ENCODE measurements around the gene EPHX1.
"Not testable (repeated sequence)": the region's sequence is repeated elsewhere in the genome, so short reads cannot be mapped to it uniquely, and the experiment has no call there.

EPHX1 gene

DNA sequence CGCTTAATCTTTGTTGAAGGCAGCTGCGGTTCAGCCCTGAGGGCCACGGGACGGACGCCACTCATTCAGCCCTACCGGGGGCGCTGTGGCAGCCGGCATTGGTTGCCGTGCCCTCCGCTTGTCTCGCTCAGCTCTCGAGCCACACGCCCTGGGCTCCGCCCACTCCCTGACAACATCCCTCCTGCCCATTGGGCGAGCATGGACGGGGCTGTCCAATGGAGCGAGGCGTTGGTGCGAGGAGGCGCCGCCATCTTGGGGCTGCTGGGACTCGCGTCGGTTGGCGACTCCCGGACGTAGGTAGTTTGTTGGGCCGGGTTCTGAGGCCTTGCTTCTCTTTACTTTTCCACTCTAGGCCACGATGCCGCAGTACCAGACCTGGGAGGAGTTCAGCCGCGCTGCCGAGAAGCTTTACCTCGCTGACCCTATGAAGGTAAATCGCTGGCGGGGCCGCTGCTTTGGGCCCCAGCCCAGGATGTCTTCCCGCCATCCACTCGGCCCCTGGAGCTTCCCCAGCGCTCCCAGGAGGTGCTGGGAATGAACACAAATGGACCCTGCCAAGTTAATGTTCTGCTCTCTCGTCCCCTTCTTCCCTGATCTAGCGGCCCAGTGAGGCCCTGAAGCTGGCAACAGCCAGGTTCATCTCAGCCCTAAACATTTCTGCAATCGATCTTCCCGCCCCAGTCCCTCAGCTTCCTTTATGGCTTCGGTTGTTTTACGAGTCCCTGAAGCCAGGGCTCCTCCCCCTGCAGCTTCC is 32.2 kb upstream of the EPHX1 start, which contains the start of gene SRP9:
TSS of gene SRP9 (plus strand) at position 244 of the 754 bp plus-strand sequence. CDS start at position 359, 115 bp downstream.
- peak; percentile 94 to 99 (median 99) for DNase-seq

- DNase-seq: no peak
Observed at GRCh38 chr1:225778337-225778669, 31.6 kb upstream of the EPHX1 start.

GRCh38 chr1:225779165-225779564 is 30.8 kb upstream of the EPHX1 start:
- peak in 2 of 3 experiments; percentile 16 to 70 for DNase-seq

- no peak for DNase-seq
Observed at GRCh38 chr1:225780134-225780533, 29.8 kb upstream of the EPHX1 start.

DNA sequence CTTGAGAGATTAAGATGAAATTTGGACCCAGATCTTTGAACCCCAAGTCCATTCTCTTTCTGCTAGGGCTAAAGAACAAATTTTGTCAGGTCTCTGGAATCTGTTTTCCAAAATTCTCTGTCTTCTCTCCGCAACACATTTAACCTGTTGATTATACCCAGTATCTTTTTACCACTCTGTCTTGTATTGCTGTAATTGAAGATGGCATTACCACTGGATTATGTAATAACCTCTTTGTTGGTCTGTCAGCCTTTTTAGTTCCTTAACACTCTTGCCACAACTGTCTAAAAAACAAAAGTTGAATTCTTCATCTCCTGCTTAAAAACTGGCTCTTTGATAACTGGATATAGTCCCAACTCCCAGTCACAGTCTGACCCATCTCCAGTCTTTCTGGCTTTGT is 29.3 kb upstream of the EPHX1 start:
- no peak for DNase-seq

DNA sequence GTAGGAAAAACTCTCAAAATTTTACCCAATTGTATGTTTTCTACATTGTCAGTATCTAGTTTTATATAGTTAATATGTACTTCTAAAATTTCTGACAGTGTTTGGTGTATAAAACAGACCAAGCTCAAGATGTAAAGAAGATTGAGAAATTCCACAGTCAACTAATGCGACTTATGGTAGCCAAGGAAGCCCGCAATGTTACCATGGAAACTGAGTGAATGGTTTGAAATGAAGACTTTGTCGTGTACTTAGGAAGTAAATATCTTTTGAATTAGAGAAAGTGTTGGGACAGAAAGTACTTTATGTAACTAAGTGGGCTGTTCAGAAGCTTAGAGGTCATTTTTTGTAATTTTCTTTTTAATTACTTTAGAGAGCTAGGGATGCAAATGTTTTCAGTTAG is 20.8 kb upstream of the EPHX1 start:
- DNase-seq: not testable (repeated sequence)

DNA sequence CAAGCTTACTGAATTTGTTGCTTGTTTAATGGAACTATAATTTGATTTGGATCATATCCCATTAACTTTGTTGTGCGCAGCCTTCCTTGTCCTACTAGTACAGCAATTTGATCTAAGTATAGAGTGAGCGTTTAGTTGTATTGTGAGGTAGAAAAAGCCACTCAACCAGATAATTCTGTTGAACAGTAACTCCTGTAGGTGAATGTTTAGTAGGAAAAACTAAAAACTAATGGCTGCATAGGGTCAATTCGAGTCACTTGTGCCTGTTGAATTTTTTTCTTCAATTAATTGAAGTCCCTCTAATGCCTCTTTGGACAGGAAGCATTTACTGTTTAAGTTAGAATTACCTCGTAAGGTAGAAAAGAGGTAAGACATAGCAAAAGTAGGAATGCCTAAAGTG is 15.0 kb upstream of the EPHX1 start:
- DNase-seq: no peak

DNA sequence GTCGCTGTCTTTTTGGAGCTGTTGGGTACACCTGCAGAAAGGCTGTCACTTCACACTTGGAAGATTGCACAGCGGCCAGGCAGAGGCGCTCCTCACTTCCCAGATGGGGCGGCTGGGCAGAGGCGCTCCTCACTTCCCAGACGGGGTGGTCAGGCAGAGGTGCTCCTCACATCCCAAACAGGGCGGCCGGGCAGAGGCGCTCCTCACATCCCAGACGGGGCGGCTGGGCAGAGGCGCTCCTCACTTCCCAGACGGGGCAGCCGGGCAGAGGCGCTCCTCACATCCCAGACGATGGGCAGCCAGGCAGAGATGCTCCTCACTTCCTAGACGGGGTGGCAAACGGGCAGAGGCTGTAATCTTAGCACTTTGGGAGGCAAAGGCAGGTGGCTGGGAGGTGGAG is 13.8 kb upstream of the EPHX1 start:
- not testable (repeated sequence) for DNase-seq

DNA sequence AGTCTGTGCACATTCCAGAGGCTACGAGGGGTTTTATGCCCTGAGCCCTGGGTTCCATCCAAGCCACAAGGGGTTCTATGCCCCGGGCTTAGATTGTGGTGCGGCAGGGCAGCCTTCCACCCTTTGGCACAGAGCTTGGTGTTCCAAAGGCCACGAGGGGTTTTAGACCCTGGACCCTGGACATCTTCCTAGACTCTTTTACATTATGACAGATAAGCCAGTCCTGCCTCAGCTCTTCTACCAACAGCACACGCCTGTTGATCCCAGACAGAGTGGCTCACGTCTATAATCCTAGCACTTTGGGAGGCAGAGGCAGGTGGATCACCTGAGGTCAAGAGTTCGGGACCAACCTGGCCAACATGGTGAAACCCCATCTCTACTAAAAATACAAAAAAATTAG is 8.8 kb upstream of the EPHX1 start:
- not testable (repeated sequence) for DNase-seq

GRCh38 chr1:225806249-225806648 is 3.7 kb upstream of the EPHX1 start:
- no peak for DNase-seq

DNA sequence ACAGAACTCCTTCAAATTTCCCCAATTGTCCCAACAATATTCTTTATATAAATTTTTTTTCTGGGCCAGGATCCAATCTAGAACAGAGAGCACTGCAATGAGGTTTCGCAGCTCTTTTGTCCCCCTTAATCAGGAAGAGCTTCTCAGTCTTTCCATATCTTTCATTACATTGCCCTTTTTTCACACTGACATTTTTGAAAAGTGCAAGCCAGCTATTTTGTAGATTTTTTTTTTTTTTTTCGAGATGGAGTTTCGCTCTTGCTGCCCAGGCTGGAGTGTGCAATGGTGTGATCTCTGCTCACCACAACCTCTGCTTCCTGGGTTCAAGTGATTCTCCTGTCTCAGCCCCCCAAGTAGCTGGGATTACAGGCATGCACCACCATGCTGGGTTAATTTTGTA is 3.2 kb upstream of the EPHX1 start:
- DNase-seq: not testable (repeated sequence)

DNA sequence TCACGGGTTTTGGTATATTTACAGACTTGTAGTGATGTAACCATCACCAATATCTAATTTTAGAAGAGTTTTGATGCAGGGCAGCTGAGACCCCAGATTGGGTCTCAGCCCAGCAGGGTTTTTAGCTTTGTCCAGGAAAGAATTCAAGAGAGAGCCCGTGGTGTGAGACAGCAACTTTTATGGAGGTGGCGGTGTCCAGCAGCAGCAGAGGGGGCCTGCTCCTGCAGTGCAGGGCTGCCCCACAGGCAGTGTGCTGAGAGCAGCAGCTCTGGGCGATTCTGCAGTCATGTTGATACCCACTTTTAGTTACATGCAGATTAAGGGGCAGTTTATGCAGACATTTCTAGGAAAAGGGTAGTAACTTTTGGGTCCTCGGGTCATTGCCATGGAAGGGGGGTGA is 1.8 kb upstream of the EPHX1 start:
- DNase-seq: no peak

GRCh38 chr1:225810579-225811538 is 935 bp downstream of the EPHX1 start:
- DNase-seq: peak in 1 of 3 experiments; percentile 11

GRCh38 chr1:225811622-225812487 is 1.9 kb downstream of the EPHX1 start:
- DNase-seq: peak in 1 of 3 experiments; percentile 24

- peak in 1 of 3 experiments; percentile 19 for DNase-seq
Observed at GRCh38 chr1:225812488-225813213, 2.7 kb downstream of the EPHX1 start.

DNA sequence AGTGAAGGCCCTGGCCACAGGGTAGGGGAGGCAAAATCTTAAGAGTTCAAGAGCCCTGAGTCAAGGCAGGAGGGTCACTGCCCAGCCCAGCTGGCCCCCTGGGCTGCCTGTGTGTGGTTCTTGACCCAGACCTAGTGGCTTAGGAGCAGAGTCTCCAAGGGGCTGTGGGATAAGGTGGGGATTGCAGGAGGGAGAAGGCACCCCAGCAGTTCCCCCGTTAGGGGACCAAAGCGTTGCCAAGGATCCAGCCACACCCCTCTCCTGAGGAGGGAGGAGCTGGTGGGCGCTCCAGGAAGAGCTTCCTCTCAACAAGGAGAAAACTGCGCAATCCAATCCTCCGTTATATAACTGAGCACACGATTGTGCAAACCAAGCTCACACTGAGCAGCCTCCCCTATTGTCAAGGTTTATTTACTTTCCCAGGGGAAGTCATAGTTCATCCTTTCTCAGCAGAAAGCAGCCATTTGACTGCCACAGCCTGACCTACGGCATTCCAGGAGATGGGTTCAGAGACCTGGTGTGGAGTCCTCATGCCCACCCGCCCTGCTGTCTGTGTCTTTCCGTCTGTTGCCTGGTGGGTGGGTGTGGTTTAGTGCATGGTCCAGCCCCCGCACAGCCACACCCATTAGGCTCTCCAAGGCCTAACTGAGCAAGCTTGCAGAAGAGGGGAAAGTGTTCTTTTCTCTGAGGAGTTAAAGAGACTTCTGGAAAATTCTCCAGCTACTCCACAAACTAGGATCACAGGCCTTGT is 3.5 kb downstream of the EPHX1 start:
- DNase-seq: peak; percentile 12 to 79 (median 46)

- DNase-seq: no peak
Observed at GRCh38 chr1:225814381-225814780, 4.5 kb downstream of the EPHX1 start.

DNA sequence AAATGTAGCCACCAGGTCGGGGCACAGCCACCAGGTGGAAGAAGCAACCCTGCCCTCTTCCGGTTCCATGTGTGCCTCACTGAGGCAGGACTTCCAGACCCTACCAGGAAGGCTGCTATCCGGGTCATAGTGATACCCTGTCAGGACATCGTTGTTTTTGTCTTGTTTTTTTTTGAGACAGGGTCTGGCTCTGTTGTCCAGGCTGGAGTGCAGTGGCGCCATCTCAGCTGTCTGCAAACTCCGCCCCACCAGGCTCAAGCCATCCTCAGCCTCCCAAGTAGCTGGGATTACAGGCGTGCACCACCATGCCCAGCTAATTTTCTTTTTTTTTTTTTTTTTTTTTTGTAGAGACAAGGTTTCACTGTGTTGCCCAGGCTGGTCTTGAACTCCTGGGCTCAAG is 5.2 kb downstream of the EPHX1 start:
- not testable (repeated sequence) for DNase-seq

GRCh38 chr1:225815526-225816178 is 5.7 kb downstream of the EPHX1 start:
- peak in 2 of 3 experiments; percentile 32 to 74 for DNase-seq

DNA sequence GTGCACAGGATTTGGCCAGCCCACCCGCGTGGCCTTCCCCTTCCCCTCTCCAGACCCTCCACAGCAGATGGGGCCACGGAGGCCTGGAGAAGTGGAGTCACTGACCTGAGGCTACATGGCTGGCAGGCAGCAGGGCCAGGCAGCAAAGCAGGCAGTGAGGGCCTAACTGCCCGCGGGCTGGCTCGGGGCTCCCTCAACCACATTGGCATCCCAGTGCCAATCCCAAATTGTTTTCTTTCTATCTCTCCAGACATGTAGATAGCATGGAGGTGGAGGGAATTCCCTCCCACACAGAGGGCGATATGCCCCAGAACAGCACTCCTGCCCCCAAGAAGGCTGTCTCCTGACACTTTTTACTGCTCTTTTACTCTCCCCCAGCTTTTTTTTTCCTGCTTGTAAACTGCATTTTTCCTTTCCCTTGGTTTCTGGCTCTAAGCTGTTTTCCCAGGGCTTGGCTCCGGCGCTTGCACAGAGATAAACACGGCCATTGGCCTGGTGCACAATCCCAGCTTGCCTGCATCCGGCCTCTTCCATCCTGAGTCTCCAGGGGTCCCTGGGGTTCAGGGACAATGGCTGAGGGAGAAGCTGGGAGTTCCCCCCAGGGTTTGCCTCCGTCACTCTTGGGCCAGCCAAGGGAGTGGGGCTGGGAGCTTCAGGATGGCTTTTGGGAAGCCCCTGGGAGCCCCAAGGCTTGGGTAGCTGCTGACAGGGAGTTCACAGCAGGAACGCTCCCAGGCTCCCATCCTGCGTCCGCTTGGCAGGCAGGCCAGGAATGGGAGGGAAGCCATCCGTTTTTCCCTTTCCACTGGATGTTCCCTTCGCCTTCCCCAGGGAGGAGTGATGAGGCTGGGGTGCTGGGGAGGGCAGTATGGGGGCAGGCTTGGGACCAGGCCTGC is 7.0 kb downstream of the EPHX1 start:
- DNase-seq: no peak
